HCT116 (cell line): ENCODE results near the gene S100Z.

Experiments
- CEBPB ChIP-seq: IDR thresholded peaks from 2 replicates; pipeline ENCODE4 v1.6.1; 2012; ENCODE audit warnings: low read depth
- CTCF ChIP-seq, 3 experiments: fragments of 200-600 bp in 1 of 3; sonication (generic) in 1 of 3; IDR thresholded peaks in 2 of 3; conservative IDR thresholded peaks in 1 of 3; 2 replicates each; pipeline ENCODE4 v1.5.1; 2012 to 2017; ENCODE audit warnings: low read depth in 2 of 3, low read length in 2 of 3, antibody characterized with exemption in 1 of 3, borderline replicate concordance in 1 of 3, control low read depth in 1 of 3, mild to moderate bottlenecking in 1 of 3, mixed read lengths in 1 of 3, mixed run types in 1 of 3, moderate library complexity in 1 of 3; ENCODE audit not compliant: insufficient read depth in 1 of 3
- EGR1 ChIP-seq: IDR thresholded peaks from 2 replicates; pipeline ENCODE4 v1.6.1; 2012; ENCODE audit warnings: low read depth
- EZH2 ChIP-seq: fragments of 200-600 bp; sonication (generic); IDR thresholded peaks from 2 replicates; pipeline ENCODE4 v1.6.1; 2017; ENCODE audit warnings: antibody characterized with exemption, mixed run types
- MAX ChIP-seq: IDR thresholded peaks from 2 replicates; pipeline ENCODE4 v1.6.1; 2012
- POLR2A ChIP-seq: IDR thresholded peaks from 2 replicates; pipeline ENCODE4 v1.7.0; 2011; ENCODE audit warnings: borderline replicate concordance; ENCODE audit not compliant: insufficient read depth, insufficient read length; ENCODE audit errors: extremely low read depth
- RAD21 ChIP-seq: IDR thresholded peaks from 2 replicates; pipeline ENCODE4 v1.6.1; 2012; ENCODE audit warnings: low read depth, mild to moderate bottlenecking
- REST ChIP-seq: IDR thresholded peaks from 2 replicates; pipeline ENCODE4 v1.6.1; 2012; ENCODE audit warnings: low read depth
- SP1 ChIP-seq: IDR thresholded peaks from 2 replicates; pipeline ENCODE4 v1.6.1; 2012; ENCODE audit warnings: low read depth
- YY1 ChIP-seq: IDR thresholded peaks from 2 replicates; pipeline ENCODE4 v1.6.1; 2011; ENCODE audit warnings: low read length, low read depth, moderate library complexity, mild to moderate bottlenecking; ENCODE audit not compliant: insufficient replicate concordance; ENCODE audit errors: extremely low read depth
- ZNF274 ChIP-seq: fragments of 200-500 bp; sonication (Bioruptor generic); IDR thresholded peaks from 2 replicates; pipeline ENCODE4 v1.6.1; 2014; ENCODE audit warnings: mild to moderate bottlenecking, low read depth, low read length, inconsistent platforms

GRCh38 chr5:76831110-76831452 lies 18.7 kb upstream of the S100Z start:
- TF ChIP-seq EZH2 (no peak), MAX (no peak), RAD21 (no peak), SP1 (no peak), CTCF (IDR thresholded peaks at IDR 0.05 in 2 of 3, conservative IDR thresholded peaks at IDR 0.05 in 1 of 3; ENCODE audit: borderline replicate concordance in 1 of 3, insufficient read depth in 1 of 3, low read depth in 2 of 3, low read length in 2 of 3) (no peak), CEBPB (no peak), POLR2A (no peak), EGR1 (no peak), ZNF274 (no peak), YY1 (no peak), REST (no peak)
